Inferior parietal cortex (tissue), 1 donor: ENCODE measurements around the gene TP53I13.

Source experiments
- DNase-seq: peaks from one replicate; pipeline ENCODE4 v3.0.0-alpha.2; 2016; ENCODE audit errors: extremely low spot score

Gene TP53I13

GRCh38 chr17:29593591-29594518, 25.4 kb downstream of the TP53I13 start:
- DNase-seq = no peak

- no peak for DNase-seq
Measured at GRCh38 chr17:29594519-29595090, 26.1 kb downstream of the TP53I13 start.

GRCh38 chr17:29595107-29595942, 26.8 kb downstream of the TP53I13 start:
- DNase-seq = no peak

- DNase-seq = no peak
Measured at GRCh38 chr17:29595943-29596774, 27.7 kb downstream of the TP53I13 start.

- DNase-seq = no peak
Measured at GRCh38 chr17:29596811-29597210, 28.3 kb downstream of the TP53I13 start.

GRCh38 chr17:29597361-29598172, 29.1 kb downstream of the TP53I13 start:
- DNase-seq = no peak

- no peak for DNase-seq
Measured at GRCh38 chr17:29603109-29603674, 34.7 kb downstream of the TP53I13 start.

- no peak for DNase-seq
Measured at GRCh38 chr17:29607557-29608195, 39.2 kb downstream of the TP53I13 start.

GRCh38 chr17:29608986-29609385, 40.5 kb downstream of the TP53I13 start:
- no peak for DNase-seq

GRCh38 chr17:29610395-29610794, 41.9 kb downstream of the TP53I13 start:
- DNase-seq = no peak

GRCh38 chr17:29611351-29612093, 43.0 kb downstream of the TP53I13 start:
- DNase-seq = no peak

GRCh38 chr17:29612094-29612403, 43.5 kb downstream of the TP53I13 start:
- DNase-seq = no peak

GRCh38 chr17:29612404-29613280, 44.1 kb downstream of the TP53I13 start:
- DNase-seq = no peak

GRCh38 chr17:29613352-29613837, 44.9 kb downstream of the TP53I13 start:
- peak; percentile 84 for DNase-seq

- DNase-seq = no peak
Measured at GRCh38 chr17:29613856-29614255, 45.4 kb downstream of the TP53I13 start.

- no peak for DNase-seq
Measured at GRCh38 chr17:29614349-29615047, 46.0 kb downstream of the TP53I13 start.

GRCh38 chr17:29615048-29615385, 46.5 kb downstream of the TP53I13 start:
- no peak for DNase-seq
